ENCODE data around the gene HNRNPC.

Gene HNRNPC

DNA sequence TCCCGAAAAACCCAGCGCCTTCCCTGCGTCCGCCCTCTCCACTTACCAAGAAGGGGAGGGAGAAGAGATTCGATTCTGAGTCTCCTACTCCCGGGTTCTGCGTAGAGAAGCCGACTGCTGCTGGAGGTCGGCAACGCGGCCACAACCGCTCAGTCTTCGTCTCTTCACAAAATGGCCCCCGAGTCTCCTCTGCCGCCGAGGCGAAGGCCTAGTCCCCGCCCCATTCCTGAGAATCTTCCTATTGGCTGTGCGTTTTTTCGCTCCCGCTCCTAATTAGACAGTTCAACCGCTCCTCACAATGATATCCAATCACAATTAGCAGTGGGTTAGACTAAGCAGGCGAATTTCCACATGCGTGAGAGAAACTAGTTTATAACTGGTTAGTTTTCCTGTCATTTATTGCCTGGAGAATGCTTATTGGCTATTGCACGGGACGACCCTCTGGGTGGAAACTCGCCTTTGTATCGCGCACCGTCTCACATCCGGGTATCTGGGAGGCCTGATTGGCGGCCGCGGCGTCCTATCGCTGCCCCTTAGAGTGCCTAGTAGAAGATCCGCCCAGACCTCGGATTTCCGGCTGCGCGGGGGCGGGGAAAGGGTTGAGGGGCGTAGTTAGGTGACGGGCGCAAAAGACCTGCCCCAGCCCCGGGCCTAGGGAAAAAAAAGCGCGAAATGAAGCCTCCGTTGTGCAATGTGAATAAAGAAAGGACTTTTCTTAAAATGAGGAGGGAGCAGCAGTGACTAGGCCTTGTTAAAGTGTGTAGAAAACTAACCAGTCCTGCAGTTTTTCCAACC lies at the start of gene HNRNPC:
HNRNPC (minus strand) TSS at position 191 of the 795 bp plus-strand sequence. CDS start 35,249 bp downstream, outside the sequence.
- TF ChIP-seq, protein P1, sequence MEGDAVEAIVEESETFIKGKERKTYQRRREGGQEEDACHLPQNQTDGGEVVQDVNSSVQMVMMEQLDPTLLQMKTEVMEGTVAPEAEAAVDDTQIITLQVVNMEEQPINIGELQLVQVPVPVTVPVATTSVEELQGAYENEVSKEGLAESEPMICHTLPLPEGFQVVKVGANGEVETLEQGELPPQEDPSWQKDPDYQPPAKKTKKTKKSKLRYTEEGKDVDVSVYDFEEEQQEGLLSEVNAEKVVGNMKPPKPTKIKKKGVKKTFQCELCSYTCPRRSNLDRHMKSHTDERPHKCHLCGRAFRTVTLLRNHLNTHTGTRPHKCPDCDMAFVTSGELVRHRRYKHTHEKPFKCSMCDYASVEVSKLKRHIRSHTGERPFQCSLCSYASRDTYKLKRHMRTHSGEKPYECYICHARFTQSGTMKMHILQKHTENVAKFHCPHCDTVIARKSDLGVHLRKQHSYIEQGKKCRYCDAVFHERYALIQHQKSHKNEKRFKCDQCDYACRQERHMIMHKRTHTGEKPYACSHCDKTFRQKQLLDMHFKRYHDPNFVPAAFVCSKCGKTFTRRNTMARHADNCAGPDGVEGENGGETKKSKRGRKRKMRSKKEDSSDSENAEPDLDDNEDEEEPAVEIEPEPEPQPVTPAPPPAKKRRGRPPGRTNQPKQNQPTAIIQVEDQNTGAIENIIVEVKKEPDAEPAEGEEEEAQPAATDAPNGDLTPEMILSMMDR (IDR thresholded peaks at IDR 0.05; ENCODE audit: low read depth, low read length): no peak
- peak; percentile 100 for DNase-seq (ENCODE audit: low read depth, low spot score)

DNA sequence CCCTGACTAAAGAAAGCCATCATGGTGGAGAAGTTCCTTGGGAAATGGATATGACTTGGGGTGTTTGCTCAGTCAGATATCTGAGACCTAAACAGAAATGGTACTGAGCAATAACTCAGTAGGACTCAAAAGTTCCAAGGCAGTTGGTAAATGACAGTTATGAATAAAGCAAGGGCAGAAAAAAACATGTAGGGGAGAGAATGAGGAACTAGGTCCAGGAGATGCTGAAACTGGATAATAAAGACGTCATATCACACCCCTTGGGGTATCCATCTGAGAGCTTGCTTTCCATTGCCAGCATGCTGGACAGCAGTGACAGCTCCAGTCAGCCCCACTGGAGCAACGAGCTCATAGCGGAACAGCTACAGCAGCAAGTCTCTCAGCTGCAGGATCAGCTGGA lies 48.2 kb upstream of the HNRNPC start:
- in situ Hi-C loops (cut with HindIII; ENCODE audit: low sequenced_read_pairs): no loop called here
- TF ChIP-seq, protein P1 (IDR thresholded peaks at IDR 0.05; ENCODE audit: low read depth, low read length): no peak
- DNase-seq (ENCODE audit: low read depth, low spot score): no peak
- H3K4me3 ChIP-seq (ENCODE audit: low read depth, low read length): no peak overlapping the region

More for the DNA sequence above, at the start of gene HNRNPC:
- peak within 1 kb of the TSS; percentile 93 for H3K4me3 ChIP-seq (ENCODE audit: low read depth, low read length)
- in situ Hi-C loops (cut with HindIII; ENCODE audit: low sequenced_read_pairs): no loop called here

DNA sequence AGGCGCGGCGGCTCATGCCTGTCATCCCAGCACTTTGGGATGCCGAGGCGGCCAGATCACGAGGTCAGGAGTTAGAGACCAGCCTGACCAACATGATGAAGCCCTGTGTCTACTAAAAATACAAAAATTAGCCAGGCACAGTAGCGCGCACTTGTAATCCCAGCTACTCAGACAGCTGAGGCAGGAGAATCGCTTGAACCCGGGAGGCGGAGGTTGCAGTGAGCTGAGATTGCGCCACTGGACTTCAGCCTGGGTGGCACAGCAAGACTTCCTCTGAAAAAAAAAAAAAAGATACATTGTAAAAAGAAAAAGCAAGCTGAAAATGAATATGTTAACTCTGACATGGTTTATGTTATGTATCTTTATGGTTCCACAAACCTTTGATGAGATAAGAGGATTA lies 44.3 kb upstream of the HNRNPC start:
- TF ChIP-seq, protein P1 (IDR thresholded peaks at IDR 0.05; ENCODE audit: low read depth, low read length): no peak

DNA sequence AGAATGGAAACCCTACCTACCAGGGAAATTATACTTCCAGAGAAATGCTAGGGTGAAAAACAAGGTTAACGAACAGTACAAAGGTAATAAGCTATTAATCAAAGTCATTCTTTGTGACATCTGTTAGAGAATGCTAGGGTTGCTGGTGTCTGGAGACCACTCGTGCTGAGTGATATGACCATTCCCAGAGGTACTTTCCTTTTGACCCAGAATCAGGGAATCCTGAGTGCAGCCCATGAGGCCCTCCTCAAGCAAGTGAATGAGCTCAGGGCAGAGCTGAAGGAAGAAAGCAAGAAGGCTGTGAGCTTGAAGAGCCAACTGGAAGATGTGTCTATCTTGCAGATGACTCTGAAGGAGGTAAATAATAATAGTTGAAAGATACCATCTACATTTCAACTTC lies 42.4 kb upstream of the HNRNPC start:
- H3K4me3 ChIP-seq (ENCODE audit: low read depth, low read length): no peak overlapping the region
- TF ChIP-seq, protein P1 (IDR thresholded peaks at IDR 0.05; ENCODE audit: low read depth, low read length): no peak
- in situ Hi-C loops (cut with HindIII; ENCODE audit: low sequenced_read_pairs): no loop called here
- no peak for DNase-seq (ENCODE audit: low read depth, low spot score)

More for the DNA sequence above, 44.3 kb upstream of the HNRNPC start:
- no peak overlapping the region for H3K4me3 ChIP-seq (ENCODE audit: low read depth, low read length)
- in situ Hi-C loops (cut with HindIII; ENCODE audit: low sequenced_read_pairs): no loop called here
- DNase-seq (ENCODE audit: low read depth, low spot score): no peak

DNA sequence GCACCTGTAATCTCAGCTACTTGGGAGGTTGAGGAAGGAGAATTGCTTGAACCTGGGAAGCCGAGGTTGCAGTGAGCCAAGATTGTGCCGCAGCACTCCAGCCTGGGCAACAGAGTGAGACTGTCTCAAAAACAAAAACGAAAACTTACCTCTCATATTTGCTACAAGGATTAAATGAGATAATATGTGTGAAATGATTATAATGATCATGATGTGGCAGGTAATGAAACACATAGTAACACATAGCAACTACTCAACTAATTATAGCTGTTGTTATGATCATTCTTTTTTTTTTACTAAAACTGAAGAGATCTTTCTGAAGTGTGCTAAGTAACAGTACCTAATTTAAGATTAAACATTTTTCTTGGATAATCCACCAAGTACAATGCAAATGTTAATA lies 40.7 kb upstream of the HNRNPC start:
- DNase-seq (ENCODE audit: low read depth, low spot score): no peak
- H3K4me3 ChIP-seq (ENCODE audit: low read depth, low read length): no peak overlapping the region
- TF ChIP-seq, protein P1 (IDR thresholded peaks at IDR 0.05; ENCODE audit: low read depth, low read length): no peak
- in situ Hi-C loops (cut with HindIII; ENCODE audit: low sequenced_read_pairs): no loop called here

DNA sequence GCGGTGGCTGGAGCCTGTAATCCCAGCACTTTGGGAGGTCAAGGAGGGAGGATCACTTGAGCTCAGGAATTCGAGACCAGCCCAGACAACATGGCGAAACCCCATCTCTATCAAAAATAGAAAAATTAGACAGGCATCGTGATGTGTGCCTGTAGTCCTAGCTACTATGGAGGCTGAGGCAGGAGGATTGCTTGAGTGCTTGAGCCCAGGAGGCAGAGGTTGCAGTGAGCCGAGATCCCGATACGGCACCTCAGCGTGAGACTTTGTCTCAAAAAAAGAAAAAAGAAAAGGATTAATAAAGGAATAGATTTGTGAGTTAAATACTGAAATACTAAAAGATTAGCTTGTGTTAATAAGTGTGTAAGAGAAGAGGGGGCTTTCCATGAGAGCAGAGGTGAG lies 40.0 kb upstream of the HNRNPC start:
- DNase-seq (ENCODE audit: low read depth, low spot score): no peak
- peak overlapping the region; percentile 29 for H3K4me3 ChIP-seq (ENCODE audit: low read depth, low read length)
- in situ Hi-C loops (cut with HindIII; ENCODE audit: low sequenced_read_pairs): no loop called here
- TF ChIP-seq, protein P1 (IDR thresholded peaks at IDR 0.05; ENCODE audit: low read depth, low read length): no peak

Measured in astrocyte of the spinal cord (primary cell).